GM12878 (cell line): ENCODE results near the gene SPRYD3. TPM values are rescaled to one million over a fixed set of nuclear protein-coding genes. Genes with fewer than 3 reads are reported as not detected.

Experiments used
- ATAC-seq: fragments of 200-7000 bp; cut with Tn5 transposase; 3 replicates; pipeline ENCODE4 v1.9.1; 2020; ENCODE audit warnings: mild to moderate bottlenecking, moderate library complexity
- BruUV-seq: library from RNA; stranded (reverse); fragments of 400-500 nt; replicated peaks from 2 replicates; lab custom pipeline; 2021; lab: Mats Ljungman, UMichigan
- CTCF ChIA-PET: fragments of 300-600 bp; sonication (Branson Sonifier 250); formaldehyde crosslinking; extraction: SDS; loops from one replicate; lab custom pipeline; 2021; ENCODE audit warnings: inconsistent platforms; lab: Yijun Ruan, JAX
- POLR2A ChIA-PET: fragments of 350-600 bp; formaldehyde crosslinking; extraction: SDS; loops from one replicate; lab custom pipeline; 2021; ENCODE audit warnings: inconsistent platforms; lab: Charles Lee
- RAD21 ChIA-PET: fragments of 300-600 bp; sonication (Branson Sonifier 250); formaldehyde crosslinking; loops from one replicate; lab custom pipeline; 2023; ENCODE audit warnings: antibody characterized with exemption; ENCODE audit not compliant: unreplicated experiment; lab: Charles Lee
- SMC1A ChIA-PET: fragments of 300-600 bp; sonication (Branson Sonifier 250); formaldehyde crosslinking; loops from one replicate; lab custom pipeline; 2023; ENCODE audit not compliant: unreplicated experiment, uncharacterized antibody; lab: Charles Lee
- DNase-seq: peaks from one replicate; pipeline ENCODE4 v3.0.0-alpha.2; 2011; ENCODE audit warnings: low read depth, low spot score
- FAIRE-seq: peaks from 3 replicates; lab custom pipeline; 2011; peaks lifted over from hg19 to GRCh38; lab: Jason Lieb, UNC
- H2AFZ ChIP-seq: 2 replicates; pipeline ENCODE4 v1.6.0; 2011; ENCODE audit warnings: low read depth, low read length, control low read depth; ENCODE audit not compliant: control insufficient read depth
- H3K27ac ChIP-seq: 2 replicates; pipeline ENCODE4 v1.5.1; 2011; ENCODE audit warnings: control low read depth; ENCODE audit not compliant: control insufficient read depth, insufficient read depth
- H3K27me3 ChIP-seq, 2 experiments: replicated peaks in 1 of 2; 2 replicates each; pipeline versions ENCODE4 v1.6.0 to v1.6.1; 2011; ENCODE audit warnings: low read length in 1 of 2; ENCODE audit not compliant: control insufficient read depth in 2 of 2, insufficient read depth in 2 of 2
- H3K36me3 ChIP-seq, 2 experiments: 2 replicates each; pipeline ENCODE4 v1.5.1; 2011; ENCODE audit warnings: low read length in 1 of 2; ENCODE audit not compliant: control insufficient read depth in 2 of 2, insufficient read depth in 2 of 2
- H3K4me1 ChIP-seq: 2 replicates; pipeline ENCODE4 v1.6.1; 2011; ENCODE audit warnings: mild to moderate bottlenecking, low read length, moderate library complexity, mixed read lengths; ENCODE audit not compliant: control insufficient read depth, insufficient read depth
- H3K4me2 ChIP-seq: 2 replicates; pipeline ENCODE4 v1.6.0; 2011; ENCODE audit warnings: control low read depth; ENCODE audit not compliant: control insufficient read depth, insufficient read depth
- H3K4me3 ChIP-seq: fragments of 200-600 bp; sonication (generic); 2 replicates; pipeline ENCODE4 v1.5.1; 2016
- H3K79me2 ChIP-seq: 2 replicates; pipeline ENCODE4 v1.6.0; 2011; ENCODE audit warnings: low read length; ENCODE audit not compliant: control insufficient read depth, insufficient read depth
- H3K9ac ChIP-seq: 2 replicates; pipeline ENCODE4 v1.8.0; 2011; ENCODE audit warnings: low read length, control low read depth, mixed read lengths; ENCODE audit not compliant: control insufficient read depth, insufficient read depth
- H3K9me3 ChIP-seq: replicated peaks from 3 replicates; pipeline ENCODE4 v1.5.1; 2011; ENCODE audit warnings: mild to moderate bottlenecking, low read length; ENCODE audit not compliant: control insufficient read depth, insufficient read depth
- H4K20me1 ChIP-seq: 2 replicates; pipeline ENCODE4 v1.6.0; 2011; ENCODE audit not compliant: control insufficient read depth, insufficient read depth
- CHD4 ChIP-seq: fragments of 200-600 bp; sonication (generic); IDR thresholded peaks from 2 replicates; pipeline ENCODE4 v1.6.1; 2016; ENCODE audit warnings: mild to moderate bottlenecking
- DPF2 ChIP-seq: fragments of 450-650 bp; IDR thresholded peaks from 2 replicates; pipeline ENCODE4 v1.6.1; 2017; ENCODE audit warnings: mild to moderate bottlenecking
- E2F8 ChIP-seq: fragments of 450-650 bp; IDR thresholded peaks from 2 replicates; pipeline ENCODE4 v1.6.1; 2018; ENCODE audit warnings: mild to moderate bottlenecking, low read depth, moderate library complexity; ENCODE audit not compliant: partially characterized antibody
- HDGF ChIP-seq: fragments of 450-650 bp; IDR thresholded peaks from 2 replicates; pipeline ENCODE4 v1.6.1; 2016; ENCODE audit warnings: antibody characterized with exemption
- JUND ChIP-seq: IDR thresholded peaks from 2 replicates; pipeline ENCODE4 v1.6.1; 2012; ENCODE audit warnings: low read depth, mild to moderate bottlenecking, low read length, improper control_type of control experiment, moderate library complexity
- KLF5 ChIP-seq: fragments of 450-650 bp; IDR thresholded peaks from 2 replicates; pipeline ENCODE4 v1.6.1; 2014; ENCODE audit warnings: mild to moderate bottlenecking; ENCODE audit not compliant: partially characterized antibody
- MEF2B ChIP-seq: fragments of 450-650 bp; IDR thresholded peaks from 2 replicates; pipeline ENCODE4 v1.6.1; 2018; ENCODE audit warnings: mild to moderate bottlenecking, moderate library complexity; ENCODE audit not compliant: partially characterized antibody, poor library complexity, severe bottlenecking
- MYC ChIP-seq: IDR thresholded peaks from 2 replicates; pipeline ENCODE4 v1.6.1; 2011; ENCODE audit warnings: mild to moderate bottlenecking, low read length, moderate library complexity, inconsistent platforms; ENCODE audit not compliant: insufficient read depth, insufficient replicate concordance, insufficient read length, severe bottlenecking
- NBN ChIP-seq: fragments of 450-650 bp; IDR thresholded peaks from 2 replicates; pipeline ENCODE4 v1.6.1; 2016
- NFIC ChIP-seq: IDR thresholded peaks from 2 replicates; pipeline ENCODE4 v1.6.1; 2012; ENCODE audit warnings: low read depth, mild to moderate bottlenecking, inconsistent platforms, low read length, moderate library complexity
- NR2F1 ChIP-seq: fragments of 450-650 bp; conservative IDR thresholded peaks from 2 replicates; pipeline ENCODE4 v1.6.1; 2017; ENCODE audit warnings: mild to moderate bottlenecking
- PAX5 ChIP-seq: IDR thresholded peaks from 2 replicates; pipeline ENCODE4 v1.6.1; 2011; ENCODE audit warnings: low read depth, low read length, borderline replicate concordance
- RAD21 ChIP-seq: IDR thresholded peaks from 2 replicates; pipeline ENCODE4 v1.6.1; 2011; ENCODE audit warnings: mild to moderate bottlenecking, low read depth, low read length, moderate library complexity; ENCODE audit not compliant: insufficient read depth
- SREBF1 ChIP-seq: IDR thresholded peaks from 2 replicates; pipeline ENCODE4 v1.6.1; 2012; ENCODE audit warnings: mild to moderate bottlenecking, low read length
- ZNF274 ChIP-seq: IDR thresholded peaks from one replicate; pipeline ENCODE4 v1.8.0; 2011; ENCODE audit not compliant: insufficient read length, insufficient read depth
- ZNF687 ChIP-seq: fragments of 450-650 bp; IDR thresholded peaks from 2 replicates; pipeline ENCODE4 v1.6.1; 2017; ENCODE audit warnings: mild to moderate bottlenecking, moderate library complexity
- WGBS: methylation state at CpG from one replicate; pipeline ENCODE4 v1.1.6; 2016; ENCODE audit warnings: low lambda C conversion rate; ENCODE audit not compliant: insufficient replicate concordance, insufficient coverage; ENCODE audit errors: missing lambda C conversion rate; 5-methylcytosine and 5-hydroxymethylcytosine counted together
- in situ Hi-C: fragments of 300-500 bp; cut with MboI; formaldehyde crosslinking; loops from 9 replicates; pipeline ENCODE4 v1.14.3; 2018; ENCODE audit warnings: mixed read lengths
- intact Hi-C: fragments of 100-400 bp; cut with micrococcal nuclease; formaldehyde crosslinking; loops from one replicate; pipeline ENCODE4 v1.14.2; 2022; ENCODE audit not compliant: unreplicated experiment
- polyA plus RNA-seq, 11 experiments: library from polyadenylated mRNA; depleted of rRNA in 4 of 11; unstranded in 6 of 11; stranded (reverse) in 5 of 11; fragments of >200 nt; fragmentation: Nextera tagmentation in 4 of 11; fragmentation: Illumina TruSeq in 1 of 11; extraction: Ambion mirVana in 4 of 11; extraction: Trizol in 1 of 11; gene quantifications; 1 replicate in 1 of 11; 2 replicates in 10 of 11; pipeline versions ENCODE4 v1.2.1 to v1.2.3, GENCODE V29; 2011 to 2016; ENCODE audit warnings: inconsistent platforms in 2 of 11, missing spikeins in 2 of 11, low read depth in 1 of 11
- total RNA-seq, 4 experiments: library from RNA; depleted of rRNA in 3 of 4; stranded (reverse); fragments of >200 nt in 3 of 4; fragmentation: Illumina TruSeq in 1 of 4; extraction: Trizol in 1 of 4; gene quantifications; 2 replicates each; pipeline versions ENCODE4 v1.2.1 to v1.2.3, GENCODE V29; 2013 to 2021

SPRYD3 gene
- total and polyA plus RNA-seq, 10 of the 15 experiments (the other 5 are each of a cell fraction or from before 2014, with no cell fraction given): 2.3 to 26.4 (median 20.2) TPM

DNA sequence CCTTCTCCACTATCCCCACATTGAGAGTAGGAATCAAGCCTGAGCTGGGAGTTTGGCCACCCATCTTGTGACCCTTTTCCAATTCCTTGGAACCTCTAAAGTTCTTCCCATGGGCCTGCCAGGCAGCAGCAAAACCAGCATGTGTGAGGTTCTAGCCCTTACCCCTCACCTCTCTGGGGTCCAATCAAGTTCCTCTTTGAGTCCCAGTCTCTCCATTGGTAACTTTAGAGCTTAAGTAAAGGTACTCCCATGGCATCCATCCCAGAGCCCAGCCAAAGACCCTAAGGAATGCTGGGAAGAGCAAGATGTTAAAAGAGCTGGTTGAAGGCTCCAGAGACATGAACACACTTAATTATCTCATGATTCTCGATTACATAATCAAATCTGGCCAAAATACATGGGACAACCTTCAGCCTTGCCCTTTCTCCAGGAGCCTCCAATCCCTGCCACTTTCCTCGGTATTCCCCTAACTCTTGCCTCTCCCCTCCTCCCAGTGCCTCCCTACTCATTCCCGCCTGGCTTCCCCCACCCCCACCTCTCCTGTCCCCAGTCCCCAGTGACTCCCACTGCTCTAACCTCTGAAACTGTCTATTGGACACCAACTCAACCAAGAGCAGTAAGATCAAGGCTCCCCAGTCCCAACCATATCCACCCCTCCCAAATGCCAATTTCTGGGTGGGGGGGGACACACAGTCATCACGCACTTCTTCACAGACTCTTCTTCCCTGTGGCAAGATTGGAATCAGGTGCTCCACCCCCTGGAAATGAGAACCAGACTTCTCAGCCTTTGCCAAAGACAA is 34.1 kb downstream of the SPRYD3 start (continued):
- TF ChIP-seq E2F8 (no peak), DPF2 (no peak), NFIC (no peak), MYC (no peak), CHD4 (no peak)

GRCh38 chr12:53044052-53044581 is 35.1 kb downstream of the SPRYD3 start:
- Histone ChIP-seq H3K4me3 (no peak overlapping the region), H3K27me3 (no peaks in the 10 kb centered on the region), H3K4me1 (peaks cover 11% of the 10 kb centered on the region), H2AFZ (no peak overlapping the region), H3K27ac (no peak overlapping the region), H3K4me2 (no peak overlapping the region), H3K9ac (no peak overlapping the region), H3K79me2 (no peaks in the 10 kb centered on the region), H4K20me1 (no peaks in the 10 kb centered on the region), H3K36me3 (peaks cover 3 to 9% of the 10 kb centered on the region in 2 experiments), H3K9me3 (no peaks in the 10 kb centered on the region)
- no TSS peak for BruUV-seq
- in situ Hi-C loops (no loop called here), intact Hi-C loops (no loop called here)
- FAIRE-seq: no peak
- TF ChIP-seq KLF5 (no peak), HDGF (no peak), PAX5 (no peak), MEF2B (no peak), SREBF1 (no peak), ZNF687 (no peak), NBN (no peak), ZNF274 (no peak), JUND (no peak), NR2F1 (no peak), RAD21 (no peak)
- WGBS: 68% methylated on average over 10 of the region's 10 CpGs
- ChIA-PET POLR2A (no interaction called here), CTCF (interaction anchor here (0.6 to 1.7 kb wide), 3 partner anchors 10 to 530 kb away, joined by 3 to 5 read pairs (median 5); no protein-coding TSS in a partner anchor), SMC1A (interaction anchor here (1.0 kb wide), 1 partner anchor 22 kb away, joined by 3 read pairs; no protein-coding TSS in a partner anchor), RAD21 (interaction anchor here (0.5 kb wide), 1 partner anchor 1193 kb away, joined by 3 read pairs; no protein-coding TSS in a partner anchor)
- ATAC-seq: no peak
- no peak for DNase-seq
